GM21390 (cell line): ENCODE results near the gene RNF149.
A peak's percentile ranks its signal among the peaks of the same experiment; 100 is the strongest.
"Not testable (repeated sequence)": the region's sequence is repeated elsewhere in the genome, so short reads cannot be mapped to it uniquely, and the experiment has no call there.

ENCODE experiments used
- ATAC-seq: cut with Tn5 transposase; IDR thresholded peaks from one replicate; pipeline ENCODE4 v1.9.1; 2021; ENCODE audit not compliant: unreplicated experiment

RNF149 gene

DNA sequence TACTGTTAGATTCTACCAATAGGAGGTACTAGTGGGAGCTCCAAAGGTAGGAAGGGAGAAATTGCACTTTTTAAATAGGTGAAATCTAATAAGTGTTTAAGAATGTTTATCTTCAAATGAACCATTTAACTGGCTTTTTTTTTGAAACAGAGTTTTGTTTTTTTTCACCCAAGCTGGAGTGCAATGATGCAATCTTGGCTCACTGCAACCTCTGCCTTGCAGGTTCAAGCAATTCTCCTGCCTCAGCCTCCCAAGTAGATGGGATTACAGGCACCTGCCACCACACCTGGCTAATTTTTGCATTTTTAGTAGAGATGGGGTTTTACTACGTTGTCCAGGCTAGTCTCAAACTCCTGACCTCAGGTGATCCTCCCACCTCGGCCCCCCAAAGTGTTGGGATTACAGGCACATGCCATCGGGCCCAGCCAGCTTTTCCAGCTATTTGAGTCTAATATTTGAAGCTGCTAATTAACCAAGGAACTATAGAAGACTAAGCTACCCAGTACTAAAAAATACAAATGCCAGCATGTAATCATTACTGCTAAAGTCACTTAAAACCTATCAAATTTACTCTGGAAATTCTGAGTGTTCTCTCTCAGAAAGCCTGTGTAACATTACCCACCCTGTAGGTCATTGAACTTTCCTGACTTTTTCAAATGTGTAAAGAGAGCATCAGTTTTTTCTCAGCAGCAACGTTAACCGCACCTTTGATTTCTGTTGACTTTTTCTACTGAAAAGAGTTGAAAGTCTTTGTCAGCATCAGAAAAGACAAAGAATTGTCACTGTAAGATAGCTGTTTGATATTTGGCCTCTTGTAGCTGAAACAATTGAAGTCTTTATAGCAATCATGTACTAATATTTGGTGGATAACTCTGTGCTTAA, 24.6 kb upstream of the RNF149 start:
- no peak for ATAC-seq

DNA sequence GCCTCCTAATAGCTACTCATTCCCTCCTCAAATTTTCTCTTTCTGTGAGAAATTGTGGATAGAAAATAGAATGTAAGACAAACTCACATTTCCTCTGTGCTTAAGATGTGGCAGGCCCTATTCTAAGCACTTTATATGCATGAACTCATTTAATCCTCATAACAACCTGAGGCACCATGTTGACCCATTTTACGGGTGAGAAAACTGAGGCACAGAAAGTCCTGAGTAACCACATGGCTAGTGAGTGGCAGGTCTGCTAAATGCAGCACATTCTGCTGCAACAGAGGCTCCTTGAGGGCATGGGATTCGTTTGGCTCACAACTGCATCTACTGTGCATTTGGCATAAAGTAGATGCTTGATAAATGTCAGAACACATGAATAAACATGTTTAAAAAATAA, 22.7 kb upstream of the RNF149 start:
- no peak for ATAC-seq

DNA sequence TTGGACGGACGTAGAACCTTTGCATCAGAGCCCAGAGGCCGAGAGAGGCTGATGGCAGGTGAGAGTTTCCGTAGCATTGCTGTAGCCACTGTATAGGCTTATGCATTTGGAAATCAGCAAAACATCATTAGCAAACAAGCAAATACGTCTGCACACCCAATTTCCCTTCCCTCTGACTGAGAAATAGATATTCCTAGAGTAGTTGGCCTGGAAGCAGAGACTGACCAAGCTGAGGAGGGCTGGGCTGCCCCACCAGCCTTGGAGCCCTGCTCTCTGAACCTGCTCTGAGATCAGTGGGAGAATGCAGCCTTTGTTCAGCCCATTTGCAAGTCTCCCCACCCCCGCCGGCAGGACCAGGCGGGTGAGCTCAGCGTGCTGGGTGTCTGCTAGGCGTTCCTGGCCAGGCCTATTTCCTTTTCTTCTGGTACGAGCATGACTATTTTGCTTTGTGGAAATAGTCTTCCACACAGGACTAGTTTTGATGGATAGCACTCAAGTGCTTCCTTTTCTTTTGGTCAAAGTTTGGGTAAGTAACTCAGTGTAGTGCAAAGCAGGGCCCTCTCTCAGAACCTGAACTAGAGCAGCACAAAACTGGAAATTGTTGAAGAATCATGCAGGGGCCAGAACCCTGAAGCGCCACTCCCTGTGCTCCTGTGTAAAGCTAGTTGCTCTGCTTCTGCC, 21.9 kb upstream of the RNF149 start:
- ATAC-seq = no peak

DNA sequence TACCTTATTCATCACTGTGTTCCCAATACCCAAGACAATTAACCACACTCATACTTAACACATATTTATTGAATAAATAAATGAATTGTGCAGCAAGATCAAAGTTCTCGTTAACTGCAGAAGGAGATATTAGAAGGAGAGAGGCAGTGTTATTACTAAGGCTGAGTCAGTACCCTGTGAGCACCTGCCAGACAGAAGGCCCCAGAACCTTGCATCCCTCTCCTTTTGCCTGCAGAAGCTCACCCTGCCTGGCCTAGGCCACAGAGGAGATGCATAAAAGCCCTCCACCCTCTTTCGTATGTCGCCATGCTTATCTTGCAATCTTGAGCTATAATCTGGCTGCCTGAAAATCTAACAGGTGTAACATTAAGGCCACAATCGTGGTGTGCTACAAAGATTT, 20.5 kb upstream of the RNF149 start:
- no peak for ATAC-seq

DNA sequence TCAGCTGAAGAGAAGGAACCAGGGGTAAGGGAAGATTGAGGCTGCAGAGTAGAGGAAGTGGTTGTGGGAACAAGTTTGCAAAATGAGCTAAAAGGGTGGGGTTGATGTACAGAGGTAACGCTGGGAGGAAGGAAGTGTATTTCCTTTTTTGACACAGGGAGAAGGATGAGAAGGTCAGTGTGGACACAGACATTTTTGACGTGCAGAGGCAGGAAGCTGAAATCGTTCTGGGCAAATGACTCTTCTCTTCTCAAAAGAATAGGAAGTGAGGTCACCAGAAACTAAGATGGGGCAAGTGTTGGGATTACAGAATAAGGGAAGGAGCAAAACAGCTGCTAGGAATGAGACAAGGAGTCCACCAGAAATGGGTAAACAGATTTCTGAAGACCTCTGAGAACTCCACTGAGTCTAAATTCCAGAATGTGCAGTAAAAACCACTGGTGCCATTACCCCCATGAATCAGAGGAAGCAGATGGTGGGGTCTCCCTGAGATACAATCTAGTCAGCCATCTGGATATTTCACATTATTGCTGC, 20.0 kb upstream of the RNF149 start:
- no peak for ATAC-seq

DNA sequence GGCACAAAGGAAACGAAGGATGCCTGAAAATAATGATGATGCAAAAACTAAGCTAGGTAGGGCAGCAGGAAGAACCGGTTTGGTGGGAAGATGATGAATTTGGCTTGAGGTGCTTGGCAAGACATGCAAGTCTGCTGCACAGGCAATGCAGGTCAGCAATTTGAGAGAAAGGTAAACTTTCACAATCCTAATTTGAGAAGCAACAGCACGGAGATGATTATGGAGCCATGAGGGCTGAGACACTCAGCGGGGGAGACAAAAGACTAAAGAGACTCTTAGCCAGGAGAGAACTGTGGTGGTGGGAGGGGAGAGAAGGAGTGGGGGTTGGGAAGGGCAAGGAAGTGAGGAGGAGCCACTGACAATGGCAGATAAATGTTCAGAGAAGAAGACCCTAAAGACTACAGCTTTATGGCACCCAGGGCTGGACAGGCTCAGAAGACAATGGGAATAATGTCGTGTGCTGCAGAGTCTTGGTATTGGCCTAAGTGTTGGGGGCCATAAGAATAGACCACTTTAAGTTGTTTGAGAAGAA, 19.4 kb upstream of the RNF149 start:
- no peak for ATAC-seq

DNA sequence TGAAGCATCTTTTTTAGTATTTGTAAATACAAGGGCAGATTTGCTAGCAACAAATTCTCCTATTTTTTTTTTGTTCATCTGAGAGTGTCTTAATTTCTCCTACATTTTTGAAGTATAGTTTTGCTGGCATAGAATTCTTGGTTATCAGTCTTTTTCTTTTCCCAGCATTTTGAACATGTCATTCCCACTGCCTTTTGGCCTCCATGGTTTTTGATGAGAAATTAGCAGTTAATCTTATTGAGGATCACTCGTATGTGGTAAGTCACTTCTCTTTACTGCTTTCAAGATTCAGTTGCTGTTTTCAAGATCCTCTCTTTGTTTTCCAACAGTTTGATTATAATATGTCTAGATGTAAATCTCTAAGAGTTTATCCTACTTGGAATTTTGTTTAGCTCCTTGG, 16.9 kb upstream of the RNF149 start:
- ATAC-seq = no peak

DNA sequence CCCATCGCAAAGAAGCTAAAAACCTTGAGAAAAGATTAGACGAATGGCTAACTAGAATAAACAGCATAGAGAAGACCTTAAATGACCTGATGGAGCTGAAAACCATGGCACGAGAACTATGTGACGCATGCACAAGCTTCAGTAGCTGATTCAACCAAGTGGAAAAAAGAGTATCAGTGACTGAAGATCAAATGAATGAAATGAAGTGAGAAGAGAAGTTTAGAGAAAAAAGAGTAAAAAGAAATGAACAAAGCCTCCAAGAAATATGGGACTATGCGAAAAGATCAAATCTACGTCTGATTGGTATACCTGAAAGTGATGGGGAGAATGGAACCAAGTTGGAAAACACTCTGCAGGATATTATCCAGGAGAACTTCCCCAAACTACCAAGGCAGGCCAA, 8.1 kb upstream of the RNF149 start:
- not testable (repeated sequence) for ATAC-seq

DNA sequence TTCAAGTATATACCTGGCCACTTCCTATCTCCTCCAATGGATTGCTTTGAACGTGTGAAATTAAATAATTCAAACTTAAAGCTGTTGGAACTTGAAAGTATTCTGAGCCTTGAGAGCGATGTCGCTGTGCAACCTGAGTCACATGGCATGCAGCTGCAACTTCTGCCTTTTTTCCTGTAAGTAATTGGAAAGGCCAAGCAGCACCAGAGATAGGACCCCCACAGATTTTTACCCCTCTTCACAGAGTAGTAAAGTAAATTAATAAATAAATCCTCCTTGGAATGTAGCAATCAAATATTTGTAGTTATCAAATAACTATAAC, 3.2 kb upstream of the RNF149 start:
- ATAC-seq = no peak

DNA sequence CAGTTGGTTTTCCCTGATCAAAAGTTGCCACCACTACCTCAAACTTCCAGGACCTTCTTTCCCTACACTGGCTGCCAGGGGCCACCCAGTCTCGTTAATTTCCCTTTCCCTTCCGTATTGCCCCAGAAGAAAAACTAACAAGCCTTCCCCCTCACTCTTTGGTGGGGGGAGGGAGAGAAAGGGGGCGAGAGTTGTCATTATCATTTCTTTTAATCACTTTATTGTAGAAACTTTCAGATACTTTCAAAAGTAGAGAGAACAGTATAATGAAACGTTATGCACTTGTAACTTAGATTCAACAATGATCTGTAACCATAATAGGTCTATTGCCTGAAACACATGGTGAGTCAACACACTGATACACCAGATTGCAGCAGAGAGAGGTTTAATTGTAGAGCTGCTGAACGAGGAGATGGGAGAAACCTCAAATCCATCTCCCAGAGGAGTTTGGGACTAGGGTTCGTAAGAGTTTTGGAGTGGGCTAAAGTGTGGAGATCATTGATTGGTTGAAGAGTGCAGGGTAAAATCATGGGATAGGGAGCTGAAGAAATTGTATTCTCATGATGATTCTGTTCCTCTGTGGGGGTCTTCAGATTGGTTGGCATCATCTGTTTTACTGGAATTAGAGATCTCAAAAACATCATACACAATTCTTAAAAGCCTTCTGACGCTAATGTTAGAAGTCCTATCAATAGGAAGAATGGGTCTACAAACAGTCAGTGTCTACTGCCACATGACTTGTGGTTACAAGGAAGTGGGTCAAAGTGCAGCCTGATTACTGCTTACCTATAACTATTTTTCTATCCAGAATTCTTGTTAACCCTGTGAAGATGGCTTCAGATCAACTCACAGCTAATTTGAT, 2.6 kb upstream of the RNF149 start:
- ATAC-seq = no peak

DNA sequence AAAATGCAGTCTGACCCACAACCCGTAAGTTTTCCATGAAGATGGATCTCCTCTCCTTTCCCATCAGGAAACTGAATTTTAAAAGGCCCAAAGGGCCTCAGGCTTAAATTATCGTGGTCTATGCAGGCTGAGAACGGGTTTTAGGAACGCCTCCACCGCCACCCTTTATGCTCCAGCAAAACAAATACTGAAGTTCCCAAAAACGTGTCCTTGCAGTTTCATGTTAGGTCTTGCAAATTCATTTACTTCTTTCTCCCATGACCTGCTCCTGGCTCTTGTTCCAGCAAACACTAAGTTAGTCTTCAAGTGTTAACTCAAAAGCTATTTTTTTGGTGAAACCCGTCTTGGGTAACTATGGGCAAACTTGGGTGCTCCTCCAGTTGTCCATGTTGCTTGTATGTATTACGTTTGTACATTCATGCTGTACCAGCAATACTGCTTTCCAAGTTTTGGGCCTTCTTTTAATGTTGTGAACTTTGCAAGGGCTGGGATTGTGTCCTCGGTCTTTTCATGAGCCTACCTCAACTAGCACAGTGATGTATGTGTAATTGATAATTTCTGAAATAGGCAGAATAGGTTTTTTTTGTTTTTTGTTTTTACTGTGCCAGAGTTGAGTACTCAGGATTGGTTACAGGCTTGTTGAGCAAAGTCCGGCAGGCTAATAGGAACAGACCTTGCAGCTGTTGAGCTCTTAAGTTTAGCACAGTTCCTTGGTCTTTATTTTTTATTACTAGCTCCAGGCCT, 1.8 kb upstream of the RNF149 start:
- ATAC-seq = no peak

DNA sequence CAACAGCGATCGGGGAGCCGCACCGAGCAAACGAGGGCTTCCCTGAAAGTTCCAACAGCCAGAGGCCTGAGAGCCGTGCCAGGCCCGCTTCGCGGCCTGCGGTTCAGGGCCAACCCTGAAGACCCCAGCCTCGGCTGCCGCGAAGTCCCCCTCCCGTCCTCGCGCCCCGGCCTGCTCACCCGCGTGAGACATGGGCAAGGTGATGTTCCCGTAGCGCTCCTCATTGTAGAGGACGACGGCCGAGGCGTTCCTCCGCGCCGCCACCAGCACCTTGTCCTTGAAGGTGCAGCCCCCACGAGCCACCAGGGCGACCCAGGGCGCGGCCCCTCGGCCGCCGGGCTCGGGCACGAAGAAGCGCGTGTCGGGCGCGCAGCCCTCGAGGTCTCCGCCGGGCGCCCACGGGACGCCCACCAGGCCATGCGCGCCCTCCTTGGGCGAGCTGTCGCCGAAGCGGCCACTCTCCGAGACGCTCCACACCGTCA, 510 bp downstream of the RNF149 start:
- peak; percentile 7 for ATAC-seq

DNA sequence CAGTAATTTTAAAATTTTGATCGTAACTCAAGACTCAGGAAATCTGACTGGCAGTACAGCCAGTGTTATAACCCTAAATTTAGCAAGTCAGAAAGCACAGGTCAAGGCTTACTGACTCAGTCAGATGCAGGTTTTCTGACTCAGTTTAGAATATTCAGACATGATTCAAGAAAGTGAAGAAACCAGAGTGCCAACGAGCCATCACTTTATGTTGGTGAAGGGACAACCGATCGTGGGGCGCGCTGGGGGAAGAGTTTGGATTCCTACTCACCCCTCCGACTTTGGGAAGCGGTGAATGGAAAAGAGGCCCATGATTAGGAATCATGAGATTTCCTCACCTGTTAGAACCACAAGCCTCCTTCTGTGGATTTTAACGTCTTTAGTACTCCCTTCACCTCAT, 998 bp downstream of the RNF149 start:
- ATAC-seq = no peak

DNA sequence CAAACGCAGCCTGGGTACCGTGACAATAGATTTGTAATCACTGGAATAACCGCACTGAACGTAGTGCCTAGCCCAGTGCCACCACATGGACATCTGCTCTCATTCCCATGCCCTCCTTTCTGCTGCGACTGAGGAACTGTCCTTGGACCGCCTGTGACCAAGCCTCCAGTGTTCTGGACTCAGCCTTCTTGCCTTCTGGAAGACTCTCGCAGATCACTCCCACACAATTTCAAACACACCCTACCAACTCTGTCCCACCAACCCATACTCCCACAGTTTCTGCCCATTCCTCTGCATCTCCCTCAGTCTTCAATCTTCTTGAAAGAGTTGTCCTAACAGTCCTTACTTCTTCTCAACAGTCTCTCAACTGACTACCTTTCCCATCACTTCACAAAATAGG, 2.1 kb downstream of the RNF149 start:
- ATAC-seq = peak; percentile 3

DNA sequence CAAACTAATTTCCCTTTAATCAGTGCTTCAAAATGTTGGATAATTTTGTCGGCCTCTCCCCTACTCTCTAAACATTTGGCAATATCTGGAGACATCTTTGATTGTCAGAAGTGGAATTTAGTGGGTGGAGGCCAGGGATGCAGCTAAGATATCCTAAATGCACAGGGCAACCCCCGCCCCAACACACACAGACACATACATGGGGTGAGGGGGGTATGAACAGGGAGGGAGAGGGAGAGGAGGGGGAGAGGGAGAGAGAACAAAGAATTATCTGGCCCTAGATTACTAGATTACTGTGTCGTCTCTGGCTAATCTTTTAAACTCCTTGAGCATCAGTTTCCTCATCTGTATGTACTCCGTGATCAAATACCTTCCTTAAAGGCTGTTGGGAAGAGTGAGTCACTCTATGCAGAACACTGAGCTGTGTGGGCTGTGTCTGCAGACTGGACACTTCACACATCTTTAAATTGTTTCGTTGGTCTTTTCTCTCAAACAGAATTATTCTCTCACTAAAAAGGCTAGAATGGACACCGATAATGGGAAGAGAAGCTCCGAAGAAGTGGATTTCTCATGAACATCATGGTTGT, 2.9 kb downstream of the RNF149 start:
- ATAC-seq = no peak

DNA sequence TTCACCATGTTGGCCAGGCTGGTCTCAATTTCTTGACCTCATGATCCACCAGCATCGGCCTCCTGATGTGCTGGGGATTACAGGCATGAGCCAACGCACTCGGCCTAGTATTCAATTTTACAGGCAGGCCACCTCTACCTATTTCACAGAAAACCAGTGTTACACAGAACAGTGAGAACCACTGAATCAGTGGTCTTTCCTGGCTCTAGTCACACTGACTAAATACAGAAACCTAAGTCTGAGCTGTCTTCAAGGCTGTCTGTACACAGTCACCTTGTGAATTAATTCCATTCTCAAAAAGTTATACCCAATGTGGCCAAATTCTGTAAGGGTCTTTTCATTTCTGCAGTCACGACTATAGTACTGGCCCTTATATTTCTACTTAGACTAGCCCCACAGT, 3.5 kb downstream of the RNF149 start:
- no peak for ATAC-seq

DNA sequence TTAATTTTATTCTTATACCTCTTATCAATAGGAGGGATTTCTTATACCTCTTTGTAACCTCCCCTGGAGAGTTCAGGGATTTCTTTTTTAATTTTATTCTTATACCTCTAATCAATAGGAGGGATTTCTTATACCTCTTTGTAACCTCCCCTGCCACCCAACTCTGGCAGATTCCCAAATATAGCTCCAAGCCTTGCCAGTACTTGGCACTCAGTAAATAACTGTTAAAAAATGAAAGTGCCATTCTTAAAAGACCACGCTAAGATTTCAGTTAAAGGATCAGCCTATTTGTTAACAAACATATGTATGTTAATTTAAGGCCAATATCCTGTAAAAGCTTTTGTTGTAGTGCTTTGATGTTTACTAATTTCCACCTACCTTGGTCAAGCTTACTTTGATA, 4.8 kb downstream of the RNF149 start:
- ATAC-seq = no peak

DNA sequence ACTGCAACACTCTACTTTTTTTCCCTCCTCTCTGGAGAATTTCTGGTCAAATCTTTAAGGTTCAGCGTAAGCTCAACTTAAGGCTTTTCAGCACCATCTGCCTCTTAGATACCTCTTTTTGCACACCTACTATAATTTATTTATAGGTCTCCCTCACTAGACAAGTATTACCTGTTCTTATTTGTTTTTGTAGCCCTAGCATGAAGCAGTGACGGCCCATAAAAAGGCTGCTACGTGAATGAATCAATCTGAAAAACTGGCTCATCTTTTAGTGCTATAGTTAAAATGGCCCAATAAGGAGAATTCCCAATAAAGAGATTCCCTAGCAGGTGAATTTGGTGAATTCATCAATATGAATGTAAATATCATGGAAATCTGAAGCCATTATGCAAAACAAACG, 6.5 kb downstream of the RNF149 start:
- ATAC-seq = no peak

DNA sequence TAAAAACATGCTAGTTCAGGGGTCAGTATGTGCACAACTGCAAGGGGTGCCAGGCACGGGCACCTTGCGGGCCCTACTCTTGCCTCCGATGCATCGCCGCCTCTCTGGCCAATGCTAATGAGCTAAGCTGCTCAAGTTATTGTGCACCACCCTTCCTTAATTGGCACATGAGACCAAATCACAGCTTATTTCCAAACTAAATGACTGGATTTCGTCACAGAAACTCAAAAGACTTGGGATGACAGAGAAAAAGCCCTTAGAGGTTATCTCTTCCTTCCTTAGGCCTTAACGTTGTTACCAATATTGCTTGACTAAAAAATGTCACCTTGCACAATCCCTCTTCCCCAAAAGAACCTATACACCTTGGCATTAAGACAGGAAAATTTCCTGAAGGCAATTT, 7.7 kb downstream of the RNF149 start:
- no peak for ATAC-seq

DNA sequence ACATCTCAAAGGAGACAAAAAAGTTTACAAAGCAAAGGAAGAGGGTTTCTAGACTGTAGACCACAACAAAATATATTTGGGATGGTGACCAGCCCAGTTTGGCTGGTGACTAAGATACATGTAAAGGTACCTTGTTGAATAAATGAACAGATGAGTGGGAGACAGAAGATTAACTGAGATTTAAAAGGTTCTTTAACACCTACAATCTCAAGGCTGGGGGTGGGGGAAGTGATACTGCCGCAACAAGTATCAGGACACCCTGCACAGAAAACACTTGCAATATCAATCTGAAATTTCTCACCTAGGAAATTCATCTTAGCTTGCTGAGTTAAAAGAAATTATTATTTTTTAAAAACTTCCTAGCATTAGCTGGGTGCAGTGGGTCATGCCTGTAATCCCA, 8.3 kb downstream of the RNF149 start:
- no peak for ATAC-seq
